ENCODE data around the gene DKK3.

DNA sequence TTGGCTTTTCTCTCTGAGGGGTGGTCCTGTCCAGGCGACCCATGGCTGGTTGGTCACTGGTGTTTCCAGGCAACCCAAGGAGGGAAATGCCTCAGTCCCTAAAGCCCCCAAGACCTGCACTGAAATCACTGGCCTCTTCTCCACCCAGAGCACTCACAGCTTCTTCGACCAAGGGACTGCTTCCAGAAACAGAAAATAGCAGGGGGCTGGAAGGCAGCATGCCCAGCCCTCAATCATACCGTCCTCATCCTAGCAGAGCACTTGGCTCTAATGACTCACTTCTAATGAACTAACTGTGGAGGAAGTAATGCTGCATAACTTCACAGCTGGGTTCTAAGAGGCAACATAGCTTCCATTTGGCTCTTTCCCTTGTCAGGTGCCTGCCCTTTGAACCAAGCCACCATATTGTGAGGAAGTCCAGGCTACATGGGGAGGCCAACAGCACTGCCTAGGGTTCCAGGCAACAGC, 27.6 kb downstream of the DKK3 start:
- TF ChIP-seq, protein P1, sequence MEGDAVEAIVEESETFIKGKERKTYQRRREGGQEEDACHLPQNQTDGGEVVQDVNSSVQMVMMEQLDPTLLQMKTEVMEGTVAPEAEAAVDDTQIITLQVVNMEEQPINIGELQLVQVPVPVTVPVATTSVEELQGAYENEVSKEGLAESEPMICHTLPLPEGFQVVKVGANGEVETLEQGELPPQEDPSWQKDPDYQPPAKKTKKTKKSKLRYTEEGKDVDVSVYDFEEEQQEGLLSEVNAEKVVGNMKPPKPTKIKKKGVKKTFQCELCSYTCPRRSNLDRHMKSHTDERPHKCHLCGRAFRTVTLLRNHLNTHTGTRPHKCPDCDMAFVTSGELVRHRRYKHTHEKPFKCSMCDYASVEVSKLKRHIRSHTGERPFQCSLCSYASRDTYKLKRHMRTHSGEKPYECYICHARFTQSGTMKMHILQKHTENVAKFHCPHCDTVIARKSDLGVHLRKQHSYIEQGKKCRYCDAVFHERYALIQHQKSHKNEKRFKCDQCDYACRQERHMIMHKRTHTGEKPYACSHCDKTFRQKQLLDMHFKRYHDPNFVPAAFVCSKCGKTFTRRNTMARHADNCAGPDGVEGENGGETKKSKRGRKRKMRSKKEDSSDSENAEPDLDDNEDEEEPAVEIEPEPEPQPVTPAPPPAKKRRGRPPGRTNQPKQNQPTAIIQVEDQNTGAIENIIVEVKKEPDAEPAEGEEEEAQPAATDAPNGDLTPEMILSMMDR (IDR thresholded peaks at IDR 0.05) = no peak
- TF ChIP-seq EP300 (IDR thresholded peaks at IDR 0.05) = no peak
